GM21381 (cell line): ENCODE data around the gene CTNNBL1.
"Not testable (repeated sequence)": the region's sequence is repeated elsewhere in the genome, so short reads cannot be mapped to it uniquely, and the experiment has no call there.

Experiments
- ATAC-seq: cut with Tn5 transposase; IDR thresholded peaks from one replicate; pipeline ENCODE4 v1.9.1; 2021; ENCODE audit warnings: mild to moderate bottlenecking, moderate library complexity; ENCODE audit not compliant: unreplicated experiment

Gene CTNNBL1

GRCh38 chr20:37677969-37678861, 15.6 kb upstream of the CTNNBL1 start:
- ATAC-seq: no peak

DNA sequence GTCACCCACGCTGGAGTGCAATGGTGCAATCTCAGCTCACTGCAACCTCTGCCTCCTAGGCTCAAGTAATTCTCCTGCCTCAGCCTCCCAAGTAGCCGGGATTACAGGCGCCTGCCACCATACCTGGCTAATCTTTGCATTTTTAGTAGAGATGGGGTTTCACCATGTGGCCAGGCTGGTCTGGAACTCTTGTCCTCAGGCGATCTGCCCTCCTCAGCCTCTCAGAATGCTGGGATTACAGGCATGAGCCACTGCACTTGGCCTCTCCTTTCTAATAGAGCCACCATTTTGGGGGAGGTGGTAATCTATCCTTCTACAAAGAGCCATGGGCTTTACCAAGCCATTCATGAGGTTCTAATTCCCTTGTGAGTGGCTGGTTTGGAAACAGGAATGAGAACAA, 14.1 kb upstream of the CTNNBL1 start:
- not testable (repeated sequence) for ATAC-seq

- no peak for ATAC-seq
Measured at GRCh38 chr20:37680420-37680819, 13.4 kb upstream of the CTNNBL1 start.

GRCh38 chr20:37681384-37682112, 12.3 kb upstream of the CTNNBL1 start:
- no peak for ATAC-seq

DNA sequence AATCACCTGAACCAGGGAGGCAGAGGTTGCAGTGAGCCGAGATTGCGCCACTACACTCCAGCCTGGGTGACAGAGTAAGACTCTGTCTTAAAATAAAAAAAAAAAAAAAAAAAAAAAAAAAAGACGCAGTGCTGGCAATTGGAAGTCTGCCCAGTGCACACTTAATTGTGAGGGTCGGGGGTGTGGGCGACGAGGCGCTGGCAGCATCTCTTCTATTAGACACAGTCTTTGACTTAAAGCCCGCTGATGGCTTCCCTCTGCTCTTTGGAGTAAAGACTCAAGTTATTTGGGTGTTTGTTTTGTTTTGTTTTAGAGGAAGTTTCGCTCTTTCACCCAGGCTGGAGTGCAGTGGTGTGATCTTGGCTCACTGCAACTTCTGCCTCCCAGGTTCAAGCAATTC, 10.7 kb upstream of the CTNNBL1 start:
- ATAC-seq: not testable (repeated sequence)

DNA sequence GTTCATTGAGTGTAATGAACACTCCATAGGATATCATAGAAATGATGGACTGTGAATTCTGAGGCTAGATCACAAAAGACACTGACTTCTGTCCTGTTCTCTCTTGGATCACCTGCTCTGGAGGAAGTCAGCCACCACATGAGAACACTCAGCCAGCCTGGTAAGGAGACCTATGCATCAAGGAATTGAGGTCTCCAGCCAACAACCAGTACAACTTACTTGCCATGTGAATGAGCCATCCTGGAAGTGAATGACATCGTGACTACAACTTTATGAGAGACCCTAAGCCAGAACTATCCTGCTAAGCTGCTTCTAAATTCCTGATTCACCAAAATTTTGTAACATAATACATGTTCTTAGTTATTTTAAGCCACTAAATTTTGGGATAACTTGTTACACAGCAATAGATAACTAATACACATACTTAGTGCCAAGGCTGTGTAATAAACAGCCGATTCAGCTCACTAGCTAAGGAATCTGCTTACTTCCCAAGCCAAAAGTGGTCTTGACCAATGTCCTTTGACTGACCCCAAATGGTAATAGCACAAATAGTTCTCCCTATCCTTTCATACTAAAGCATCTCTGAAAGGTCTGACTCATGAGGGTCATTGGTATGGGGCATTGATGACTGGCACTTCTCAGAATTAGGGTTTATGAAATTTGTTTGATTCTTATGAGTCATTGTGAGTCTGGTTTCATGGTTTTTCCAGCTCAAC, 6.9 kb upstream of the CTNNBL1 start:
- no peak for ATAC-seq

GRCh38 chr20:37687478-37687805, 6.4 kb upstream of the CTNNBL1 start:
- ATAC-seq: no peak

DNA sequence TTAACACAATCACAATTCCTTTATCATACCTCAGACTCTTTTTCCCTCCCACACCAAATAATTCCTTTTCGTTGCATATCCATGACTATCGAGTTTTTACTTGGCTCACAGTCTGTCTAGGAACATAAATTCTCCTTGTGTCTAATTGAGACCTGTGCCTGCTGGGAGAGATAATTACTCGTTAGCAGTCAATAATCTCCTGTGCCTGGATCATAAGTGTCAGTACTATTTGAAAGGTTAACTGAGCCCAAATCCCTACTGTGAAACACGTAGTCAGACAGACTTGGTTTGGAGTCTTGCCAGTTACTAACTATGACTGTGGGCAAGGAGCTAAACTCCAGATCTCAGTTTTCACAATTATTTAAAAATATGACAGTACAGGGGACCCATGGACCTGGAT, 5.7 kb upstream of the CTNNBL1 start:
- no peak for ATAC-seq

GRCh38 chr20:37690626-37691369, 3.0 kb upstream of the CTNNBL1 start:
- no peak for ATAC-seq

GRCh38 chr20:37692459-37693166, 1.2 kb upstream of the CTNNBL1 start:
- ATAC-seq: no peak

GRCh38 chr20:37693242-37693634, 592 bp upstream of the CTNNBL1 start:
- ATAC-seq: no peak

DNA sequence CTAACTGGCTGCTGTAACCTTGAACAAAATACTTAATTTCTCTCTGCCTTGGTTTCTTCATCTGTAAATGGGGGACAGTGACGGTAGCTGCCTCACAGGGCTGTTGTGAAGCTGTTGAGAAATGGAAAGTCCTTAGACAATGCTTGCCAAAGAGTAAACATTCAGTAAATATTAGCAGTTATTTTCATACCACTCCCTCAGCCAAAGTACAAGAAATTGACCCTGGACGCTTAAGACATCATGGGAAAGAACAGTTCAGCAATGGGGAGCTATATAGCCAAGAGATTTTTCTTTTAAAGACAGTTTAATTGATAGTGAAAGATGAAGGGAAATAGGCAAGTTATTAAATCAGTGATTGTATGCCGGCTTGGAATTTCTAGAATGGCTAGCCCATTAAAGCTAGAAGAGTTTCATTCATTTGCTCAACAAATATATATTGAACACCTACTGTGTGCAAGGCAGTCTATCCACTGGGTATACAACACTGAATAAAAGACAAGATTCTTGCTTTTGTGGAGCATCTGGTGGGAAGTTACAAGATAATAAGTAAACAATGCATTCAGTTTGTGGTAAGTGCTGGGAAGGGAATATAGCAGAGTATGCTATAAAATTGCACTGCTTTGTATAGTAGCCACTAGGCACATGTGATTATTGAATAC, 2.0 kb downstream of the CTNNBL1 start:
- no peak for ATAC-seq

DNA sequence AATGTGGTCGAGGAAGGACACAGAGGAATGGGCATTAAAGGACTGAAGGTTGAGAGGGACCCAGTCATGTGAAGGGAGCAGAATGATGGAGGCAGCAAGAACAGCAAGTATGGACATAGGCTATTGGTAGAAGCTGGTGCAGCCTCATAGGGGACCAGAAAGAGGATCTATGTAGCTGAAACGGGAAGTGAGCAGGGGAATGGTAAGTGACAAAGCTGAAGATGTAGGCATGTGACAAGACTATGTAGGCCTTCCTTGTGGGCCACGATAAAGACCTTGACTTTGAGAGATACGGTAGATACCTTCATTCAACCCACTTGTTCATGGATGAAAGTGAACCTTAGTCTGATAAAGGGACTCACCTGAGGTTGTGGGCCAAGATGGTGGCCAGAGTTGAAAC, 3.5 kb downstream of the CTNNBL1 start:
- no peak for ATAC-seq

DNA sequence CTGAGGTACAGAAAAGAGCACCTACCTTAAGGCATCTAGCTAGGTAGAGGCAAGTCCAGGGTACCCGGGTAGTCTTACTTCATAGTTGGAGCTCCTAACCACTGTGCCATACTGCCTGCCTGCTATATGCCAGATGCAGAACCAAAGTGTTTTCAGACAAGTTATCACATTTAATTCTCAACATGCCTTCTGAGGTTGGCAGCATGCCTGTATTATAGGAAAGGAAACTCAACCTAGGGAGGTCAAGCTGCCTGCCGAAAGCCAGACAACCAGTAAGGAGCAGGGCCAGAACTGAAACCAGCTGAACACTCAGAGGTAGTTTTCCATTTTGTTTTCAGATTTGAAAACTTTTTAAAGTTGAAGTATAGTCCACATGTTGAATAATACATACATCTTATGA, 5.4 kb downstream of the CTNNBL1 start:
- no peak for ATAC-seq

DNA sequence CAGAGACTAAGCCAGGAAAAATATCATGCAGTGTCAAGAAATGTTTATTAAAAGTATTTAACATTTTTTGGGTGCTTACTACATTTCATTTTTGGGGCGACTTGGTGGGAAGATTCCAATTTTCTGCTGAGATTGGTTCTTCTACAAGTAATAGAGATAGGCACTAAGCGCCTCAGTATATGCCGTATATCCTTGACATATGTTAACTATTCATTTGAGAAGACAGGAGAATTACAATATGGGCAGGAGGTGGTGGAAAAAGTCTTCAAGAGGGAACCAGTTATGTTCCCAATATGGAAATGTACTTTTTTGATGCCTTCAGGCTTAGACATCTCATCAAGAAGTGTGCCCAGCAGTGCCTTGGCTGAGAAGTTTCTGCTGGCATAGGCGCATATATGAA, 6.5 kb downstream of the CTNNBL1 start:
- ATAC-seq: no peak

DNA sequence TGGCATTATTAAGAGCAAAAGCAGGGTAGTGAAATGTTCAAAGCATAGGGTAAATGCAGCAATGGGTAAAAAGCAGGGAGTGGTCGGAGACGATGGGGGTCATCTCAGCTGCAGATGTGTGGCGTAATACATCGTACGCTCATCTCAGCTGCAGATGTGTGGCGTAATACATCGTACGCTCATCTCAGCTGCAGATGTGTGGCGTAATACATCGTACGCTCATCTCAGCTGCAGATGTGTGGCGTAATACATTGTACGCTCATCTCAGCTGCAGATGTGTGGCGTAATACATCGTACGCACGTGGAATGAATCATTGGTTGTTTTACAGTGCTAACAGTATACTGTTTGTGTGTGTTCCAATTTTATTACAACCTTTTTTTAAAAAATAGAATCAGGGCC, 7.8 kb downstream of the CTNNBL1 start:
- not testable (repeated sequence) for ATAC-seq

DNA sequence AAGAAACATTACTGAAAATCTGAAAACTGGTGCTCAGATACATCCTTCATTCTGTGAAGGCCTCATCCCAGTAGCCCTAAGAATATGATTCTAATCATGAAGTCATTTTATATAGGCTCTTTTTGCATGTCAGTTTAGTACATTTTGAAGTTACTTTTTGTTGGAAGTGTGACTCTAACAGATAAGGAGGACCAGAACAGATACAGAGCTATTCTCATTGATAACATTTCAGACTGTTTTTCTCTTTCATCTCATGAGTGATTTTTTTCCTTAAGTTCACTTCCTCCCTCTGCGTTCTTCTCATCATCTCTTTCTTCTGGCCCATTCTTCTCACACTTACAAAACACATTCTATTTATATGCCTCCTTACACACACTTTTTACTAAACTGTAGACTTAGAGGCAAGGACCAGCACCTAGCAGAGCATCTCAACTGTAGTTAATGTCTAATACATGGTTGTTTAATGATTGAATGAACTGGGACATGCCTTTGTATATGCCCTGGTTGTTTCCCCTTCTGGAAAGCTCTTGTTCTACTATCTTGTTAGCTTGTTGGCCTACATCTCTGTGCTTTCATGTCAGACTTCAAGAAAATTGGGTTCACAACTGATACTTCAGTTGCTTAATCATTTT, 8.7 kb downstream of the CTNNBL1 start:
- ATAC-seq: no peak

DNA sequence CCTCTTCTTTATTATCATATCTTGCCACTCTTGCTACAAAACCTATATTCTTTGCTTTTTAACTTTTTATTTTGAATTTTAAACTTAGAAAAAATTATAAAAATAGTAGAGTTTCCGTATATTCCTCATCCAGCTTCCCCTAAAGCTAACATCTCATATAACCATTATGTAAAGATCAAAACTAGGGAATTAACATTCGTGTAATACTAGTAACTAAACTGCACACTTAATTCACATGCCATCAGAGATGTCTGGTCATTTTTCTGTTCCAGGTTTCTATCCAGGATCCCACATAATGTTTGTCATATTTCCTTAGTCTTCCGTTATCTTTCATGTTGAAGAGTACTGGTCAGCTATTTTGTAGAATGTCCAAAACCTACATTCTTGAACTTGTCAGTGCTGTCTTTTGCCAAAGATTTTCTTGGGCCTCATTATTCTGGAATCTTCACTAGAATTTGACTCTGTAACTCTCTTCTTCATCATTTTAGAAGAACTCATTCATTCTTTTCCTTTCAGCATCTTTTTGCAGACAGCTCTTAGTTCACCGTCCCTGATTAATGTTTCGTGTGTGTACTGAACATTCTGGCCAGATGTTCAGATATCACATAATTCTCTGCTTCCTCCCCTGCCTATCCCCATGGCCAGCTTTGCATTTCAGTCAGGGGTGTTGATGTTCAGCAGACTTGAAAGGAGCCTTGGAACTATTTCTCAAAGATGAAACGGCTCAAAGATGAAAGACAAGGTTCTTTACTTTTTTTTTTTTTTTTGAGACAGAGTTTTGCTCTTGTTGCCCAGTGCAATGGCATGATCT, 9.4 kb downstream of the CTNNBL1 start:
- no peak for ATAC-seq

DNA sequence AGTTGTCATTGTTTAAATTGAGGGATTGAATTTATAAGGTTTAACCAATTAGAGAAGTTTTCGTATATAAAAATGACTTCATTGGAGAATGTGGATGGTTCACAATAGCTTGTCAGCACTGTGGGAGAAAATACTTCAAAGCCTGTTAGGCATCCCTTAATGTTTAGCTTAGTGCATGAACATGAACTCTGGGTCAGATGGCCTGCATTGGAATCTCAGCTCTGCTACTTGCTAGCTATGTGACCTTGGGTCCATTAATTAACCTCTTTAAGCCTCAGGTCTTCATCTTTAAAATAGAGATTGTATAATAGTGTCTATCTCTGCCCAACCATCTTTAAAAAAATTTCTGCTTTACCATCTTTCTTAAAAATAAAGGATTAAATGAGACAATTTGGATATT, 11.1 kb downstream of the CTNNBL1 start:
- ATAC-seq: no peak
